HL-60/S4 treated with phorbol 12-myristate 13-acetate at 8.2 ng/mL for 4 days and 3 days (cell line): Measurements from ENCODE around the gene JAZF1.

ENCODE experiments used
- in situ Hi-C: fragments of 300-500 bp; cut with MboI; formaldehyde crosslinking; loops from 2 replicates; pipeline ENCODE4 v1.15.0; 2022; ENCODE audit warnings: low sequenced_read_pairs

The JAZF1 gene

DNA sequence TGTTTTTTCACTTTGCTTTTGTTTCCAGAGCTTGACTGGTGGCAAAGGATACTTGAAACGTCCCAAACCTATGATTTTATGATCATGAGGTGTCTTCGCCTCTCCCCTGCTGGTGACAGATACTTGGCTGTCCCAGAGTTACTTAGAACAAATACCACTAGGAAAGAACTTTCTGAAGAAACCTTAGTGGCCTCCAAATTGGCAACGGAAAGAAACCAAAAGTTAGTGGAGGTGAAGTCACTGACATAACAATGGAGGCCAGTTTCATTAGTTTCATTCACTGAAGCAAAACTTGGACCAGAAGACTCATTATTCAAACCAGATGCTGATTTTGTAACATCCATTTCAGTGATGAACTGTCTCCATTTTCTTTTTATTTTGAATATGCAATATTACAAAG lies 68.6 kb downstream of the JAZF1 start:
- in situ Hi-C loops: no loop called here

DNA sequence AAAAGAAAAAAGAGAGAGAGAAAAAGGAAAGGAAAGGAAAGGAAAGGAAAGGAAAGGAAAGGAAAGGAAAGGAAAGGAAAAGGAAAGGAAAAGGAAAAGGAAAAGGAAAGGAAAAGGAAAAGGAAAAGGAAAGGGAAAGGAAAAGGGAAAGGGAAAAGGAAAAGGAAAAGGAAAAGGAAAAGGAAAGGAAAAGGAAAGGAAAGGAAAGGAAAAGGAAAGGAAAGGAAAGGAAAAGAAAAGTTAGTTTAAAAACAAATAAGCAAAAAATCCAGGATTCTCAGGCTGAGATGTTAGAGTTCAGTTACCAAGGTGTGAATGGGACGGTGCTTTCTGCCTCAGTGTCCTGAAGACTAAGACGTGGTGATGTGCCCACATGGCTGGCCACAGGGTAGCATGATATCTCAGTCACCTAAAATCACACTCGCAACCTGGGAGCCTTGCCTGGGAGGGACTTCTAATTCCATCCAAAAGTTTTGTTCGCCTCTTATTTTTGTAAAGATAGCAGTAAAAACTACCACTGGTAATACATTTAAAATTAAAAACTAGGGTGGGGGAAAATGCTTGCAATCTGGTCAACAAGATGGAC lies 70.1 kb downstream of the JAZF1 start:
- in situ Hi-C loops: no loop called here

DNA sequence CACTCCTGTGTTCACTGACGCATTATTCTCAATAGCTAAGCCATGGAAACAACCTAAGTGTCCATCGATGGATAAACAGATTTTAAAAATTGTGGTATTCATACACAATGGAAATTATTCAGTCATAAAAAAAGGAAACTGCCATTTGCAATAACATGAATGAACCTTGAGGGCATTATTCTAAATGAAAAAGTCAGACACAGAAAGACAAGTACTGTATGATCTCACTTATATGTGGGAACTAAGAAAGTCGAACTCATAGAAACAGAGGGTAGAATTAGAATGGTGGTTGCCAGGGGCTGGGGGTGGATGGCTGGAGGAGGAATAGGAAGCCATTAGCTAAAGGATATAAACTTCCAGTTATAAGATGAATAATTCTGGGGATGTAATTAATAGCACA lies 71.8 kb downstream of the JAZF1 start:
- in situ Hi-C loops: no loop called here

DNA sequence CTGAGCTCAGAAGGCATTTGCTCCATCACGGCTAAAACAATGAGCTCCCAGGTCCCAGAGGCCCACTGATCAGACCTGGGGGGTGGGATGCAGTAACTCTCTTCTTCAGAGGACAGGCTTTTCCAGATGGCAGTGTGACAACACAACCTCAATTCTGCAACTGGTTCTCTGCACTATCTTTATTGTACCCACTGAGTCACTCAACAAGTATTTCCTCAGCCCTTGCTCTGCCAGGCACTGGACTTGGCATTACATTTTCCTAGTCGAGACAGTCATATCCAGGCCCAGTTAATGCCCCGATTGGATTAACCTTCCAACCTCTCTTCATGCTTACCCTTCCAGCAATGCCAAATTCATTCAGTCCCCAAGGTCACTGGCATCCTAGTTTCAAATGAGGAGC lies 72.6 kb downstream of the JAZF1 start:
- in situ Hi-C loops: no loop called here

DNA sequence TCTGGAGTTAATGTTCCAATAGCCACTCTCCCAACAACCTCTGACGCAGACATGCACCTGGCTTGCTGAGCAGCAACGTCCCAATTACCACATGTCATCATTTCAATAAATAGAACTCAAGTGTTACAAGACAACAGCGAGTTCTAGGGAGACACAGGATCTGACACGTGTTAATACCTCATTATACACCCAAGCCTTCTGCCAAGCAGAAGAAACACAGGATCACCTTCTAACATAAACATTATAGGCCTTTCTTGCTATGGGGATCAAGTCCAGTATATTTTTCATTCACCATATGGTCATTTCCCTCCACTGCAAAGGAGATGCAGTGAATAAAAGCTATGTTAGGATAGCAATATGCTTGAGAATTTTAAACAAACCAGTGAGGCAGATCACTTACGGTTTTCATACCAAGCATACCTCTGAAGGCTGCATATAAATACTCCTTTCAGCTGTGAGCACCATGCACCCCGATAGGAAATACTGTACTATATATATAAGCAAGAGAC lies 74.2 kb downstream of the JAZF1 start:
- in situ Hi-C loops: no loop called here

DNA sequence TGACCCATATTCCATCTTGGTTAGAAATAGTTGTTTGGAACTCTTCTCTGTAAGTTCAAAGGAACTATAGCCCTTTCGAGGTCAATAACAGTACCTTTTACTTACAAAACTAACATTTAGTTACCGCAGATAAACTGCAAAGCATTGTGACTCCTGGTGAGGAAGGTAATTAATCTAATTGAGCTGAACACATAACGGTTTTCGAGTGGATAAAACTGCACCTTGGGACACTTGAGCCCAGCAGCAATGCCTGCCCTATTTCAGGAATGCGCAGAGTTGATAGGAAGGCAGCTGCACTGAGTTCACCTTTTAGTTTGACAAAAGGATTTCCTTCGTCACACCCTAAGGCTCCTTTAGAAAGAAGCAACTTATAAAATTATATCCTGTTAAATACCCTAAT lies 75.4 kb downstream of the JAZF1 start:
- in situ Hi-C loops: no loop called here

DNA sequence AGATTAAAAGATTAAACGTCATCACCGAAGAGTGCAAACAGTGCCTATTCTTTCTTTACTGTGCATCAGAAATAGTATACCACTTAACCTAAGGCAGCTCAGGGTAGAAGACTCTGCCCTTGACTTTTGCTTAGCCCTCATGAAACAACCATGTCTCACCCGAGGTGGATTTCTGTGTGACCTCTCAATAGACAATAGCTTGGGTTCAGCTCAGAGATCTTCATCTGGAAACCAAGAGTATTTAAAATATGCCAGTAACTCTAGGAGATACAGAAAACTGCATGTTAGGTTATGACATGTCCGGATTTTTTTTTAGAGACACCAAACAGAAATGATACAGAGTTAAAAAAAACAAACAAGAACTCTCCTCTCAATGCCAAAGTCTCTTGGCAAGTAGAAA lies 75.8 kb downstream of the JAZF1 start:
- in situ Hi-C loops: no loop called here

DNA sequence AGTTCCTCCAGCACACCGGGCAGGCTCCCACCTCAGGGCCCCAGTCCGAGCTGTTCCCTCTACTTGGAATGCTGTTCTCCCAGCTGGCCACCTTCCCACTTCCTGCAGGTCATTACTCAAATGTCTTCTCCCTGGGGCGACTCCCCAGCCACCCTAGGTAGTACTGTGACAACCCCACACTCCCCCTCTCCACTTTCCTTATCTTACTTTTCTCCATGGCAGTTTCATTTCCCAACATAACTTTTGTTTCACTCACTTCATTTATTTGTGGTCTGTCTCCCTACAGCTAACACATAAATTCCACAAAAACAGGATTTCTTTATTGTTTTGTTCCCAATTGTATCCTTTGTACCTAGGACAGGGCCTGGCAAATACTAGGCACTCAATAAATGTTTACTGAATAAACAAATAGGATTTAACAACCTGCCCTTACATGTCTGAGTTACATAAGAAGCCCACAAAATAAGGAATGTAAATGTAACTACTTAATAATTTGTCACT lies 76.5 kb downstream of the JAZF1 start:
- in situ Hi-C loops: no loop called here

DNA sequence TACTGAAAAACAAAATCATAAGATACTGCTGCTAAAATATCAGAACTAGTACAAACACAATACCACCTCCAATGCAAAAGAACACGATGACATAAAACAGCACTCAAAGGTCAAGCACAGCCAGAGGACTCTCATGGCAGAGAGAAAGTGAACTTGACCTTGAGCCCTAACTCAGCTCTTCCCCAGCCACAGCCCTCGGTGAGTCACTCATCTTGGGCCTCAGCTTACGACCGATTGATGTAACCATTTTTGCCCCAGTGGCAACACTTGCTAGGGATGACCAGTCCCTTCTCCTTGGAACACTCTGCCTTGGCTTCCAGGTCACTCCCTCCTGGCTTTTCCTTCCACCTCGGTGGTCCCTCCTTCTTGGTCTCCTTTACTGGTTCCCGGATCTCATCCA lies 77.8 kb downstream of the JAZF1 start:
- in situ Hi-C loops: no loop called here

DNA sequence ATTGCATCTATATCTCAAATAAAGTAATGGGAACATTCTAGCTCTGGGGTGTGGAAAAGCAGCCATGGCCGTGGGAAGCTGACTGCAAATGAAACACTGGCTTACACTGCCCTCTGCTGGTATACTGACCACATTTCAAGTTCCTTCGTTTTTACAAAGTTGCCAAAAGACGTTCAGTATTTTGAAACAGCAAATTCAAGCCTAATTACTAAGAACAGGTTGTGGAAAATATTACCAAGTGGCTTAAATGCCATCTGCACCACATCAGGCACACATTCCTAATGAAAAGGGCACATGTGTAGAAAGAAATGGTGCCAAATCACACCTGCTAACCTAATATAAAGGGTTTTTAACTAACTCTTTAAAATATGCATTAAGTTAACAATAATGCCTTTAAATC lies 83.9 kb downstream of the JAZF1 start:
- in situ Hi-C loops: no loop called here

DNA sequence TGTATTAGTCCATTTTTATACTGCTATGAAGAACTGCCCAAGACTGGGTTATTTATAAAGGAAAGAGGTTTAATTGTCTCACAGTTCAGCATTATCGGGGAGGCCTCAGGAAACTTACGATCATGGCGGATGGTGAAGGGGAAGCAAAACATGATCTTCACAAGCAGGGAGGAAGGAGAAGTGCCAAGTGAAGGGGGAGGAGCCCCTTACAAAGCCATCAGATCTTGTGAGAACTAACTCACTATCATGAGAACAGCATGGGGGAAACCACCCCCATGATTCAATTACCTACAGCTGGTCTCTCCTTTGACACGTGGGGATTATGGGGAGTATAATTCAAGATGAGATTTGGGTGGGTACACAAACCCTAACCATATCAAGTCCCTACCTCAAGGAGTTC lies 85.4 kb downstream of the JAZF1 start:
- in situ Hi-C loops: no loop called here

DNA sequence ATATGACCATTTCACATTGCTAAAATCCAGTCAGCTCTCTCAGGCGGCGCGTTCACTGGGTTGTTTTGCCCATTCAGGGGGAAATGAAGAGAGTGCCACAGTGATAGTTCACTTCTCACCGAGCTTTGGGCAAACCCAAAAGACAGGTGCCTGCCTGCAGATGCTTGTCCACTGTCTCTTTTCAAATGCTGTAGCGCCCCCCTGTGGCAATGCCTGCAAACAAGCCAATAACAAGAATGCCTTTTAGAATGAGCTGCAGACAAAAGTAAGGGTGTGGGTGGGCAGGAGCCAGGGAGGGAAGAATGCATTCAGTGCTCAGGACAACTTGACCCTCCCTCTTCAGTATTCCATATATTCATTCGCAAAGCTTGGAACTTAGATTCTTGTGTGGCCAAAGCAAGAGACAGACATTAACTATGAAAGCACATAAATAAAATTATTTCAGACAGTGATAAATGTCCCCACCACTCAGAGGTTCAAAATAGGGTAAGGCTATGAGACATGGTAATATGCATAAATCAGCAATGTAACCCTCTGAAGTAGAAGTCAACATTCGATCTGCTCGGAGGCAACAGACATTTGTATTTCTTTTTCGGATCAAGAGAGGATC lies 86.9 kb downstream of the JAZF1 start:
- in situ Hi-C loops: no loop called here

DNA sequence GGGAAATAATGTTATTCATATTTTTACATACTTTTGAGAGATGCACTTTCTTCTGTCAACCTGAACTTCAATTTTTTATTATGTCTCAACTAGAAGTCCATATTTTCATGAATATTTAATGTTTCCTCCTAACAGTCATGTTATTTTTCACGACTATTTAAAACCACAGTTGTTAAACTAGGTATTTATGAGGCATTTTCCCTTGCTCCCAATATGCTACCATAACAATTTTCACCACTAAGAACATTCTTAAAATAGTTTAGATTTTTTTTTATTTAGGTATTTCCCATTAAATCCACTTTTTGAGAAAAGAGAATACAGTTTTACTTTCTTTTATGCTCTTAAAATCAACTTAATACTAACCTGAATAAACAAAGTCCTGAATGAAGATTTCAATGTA lies 89.4 kb downstream of the JAZF1 start:
- in situ Hi-C loops: no loop called here

DNA sequence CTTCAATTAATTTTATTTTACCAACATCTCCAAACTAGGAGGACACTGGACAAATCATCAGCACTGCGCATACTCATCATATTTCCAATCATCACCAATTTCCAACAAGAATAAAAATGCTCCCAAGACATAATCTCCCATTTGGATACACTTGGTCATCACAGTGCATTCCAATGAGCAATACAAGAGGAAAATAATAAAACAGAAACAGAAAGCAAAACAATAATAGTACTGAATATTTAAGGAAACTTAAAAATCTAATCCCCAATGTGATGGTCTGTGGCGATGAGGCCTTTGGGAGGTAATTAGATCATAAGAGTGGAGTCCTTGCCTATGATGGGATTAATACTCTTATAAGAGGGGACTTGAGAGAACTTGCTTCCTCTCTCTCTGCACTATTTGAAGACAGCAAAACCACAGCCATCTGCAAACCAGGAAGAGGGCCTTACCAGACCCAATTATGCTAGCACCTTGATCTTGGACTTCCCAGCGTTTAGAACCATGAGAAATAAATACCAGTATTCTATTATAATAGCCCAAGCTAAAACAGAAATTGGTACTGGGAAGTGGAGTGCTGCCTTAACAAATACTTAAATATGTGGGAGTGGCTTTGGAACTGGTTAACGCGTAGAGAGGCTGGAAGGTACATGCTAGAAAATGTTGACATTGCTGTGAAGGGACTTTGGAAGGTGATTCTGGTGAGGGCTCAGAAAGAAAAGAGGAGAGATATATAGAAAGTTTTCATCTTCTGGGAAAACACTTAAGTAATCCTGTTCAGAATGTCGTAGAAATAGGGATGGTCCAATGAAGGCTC lies 91.5 kb downstream of the JAZF1 start:
- in situ Hi-C loops: no loop called here

DNA sequence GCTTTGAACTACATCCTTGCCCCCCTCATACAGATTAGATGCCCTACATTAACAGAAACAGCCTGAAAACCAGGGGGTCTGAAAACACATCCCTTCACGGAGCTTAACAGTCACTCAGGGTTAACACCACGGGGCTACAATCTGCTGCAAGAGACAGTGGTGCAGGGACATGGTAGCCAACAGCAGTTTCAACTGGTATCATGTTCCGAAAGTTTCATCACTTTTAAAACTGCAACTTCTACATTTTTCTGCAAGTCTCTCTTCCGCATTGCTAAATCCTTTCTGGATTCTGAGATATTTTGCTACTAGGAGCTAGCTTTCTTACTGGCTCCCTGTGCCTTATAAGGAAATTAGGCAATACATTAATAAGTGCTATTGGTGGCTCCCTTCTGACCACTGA lies 92.6 kb downstream of the JAZF1 start:
- in situ Hi-C loops: no loop called here

DNA sequence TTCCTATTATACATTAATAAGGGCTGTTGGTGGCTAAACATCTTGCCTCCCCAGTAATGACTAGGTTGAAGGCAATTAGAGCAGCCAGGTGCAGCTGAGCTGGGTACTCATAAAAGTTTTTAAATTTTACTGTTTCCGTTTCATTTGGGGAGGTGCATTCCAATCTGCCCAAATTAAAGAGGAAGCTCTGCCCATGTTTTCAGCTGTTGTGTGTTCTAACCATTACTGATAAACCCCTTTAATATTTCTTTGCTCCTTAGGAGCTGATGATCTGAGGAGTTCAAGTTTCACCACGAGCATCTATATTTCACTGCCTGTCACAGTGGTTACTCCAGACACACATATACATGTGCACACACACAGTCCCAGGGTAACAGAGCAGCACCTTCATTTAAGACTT lies 94.4 kb downstream of the JAZF1 start:
- in situ Hi-C loops: no loop called here

DNA sequence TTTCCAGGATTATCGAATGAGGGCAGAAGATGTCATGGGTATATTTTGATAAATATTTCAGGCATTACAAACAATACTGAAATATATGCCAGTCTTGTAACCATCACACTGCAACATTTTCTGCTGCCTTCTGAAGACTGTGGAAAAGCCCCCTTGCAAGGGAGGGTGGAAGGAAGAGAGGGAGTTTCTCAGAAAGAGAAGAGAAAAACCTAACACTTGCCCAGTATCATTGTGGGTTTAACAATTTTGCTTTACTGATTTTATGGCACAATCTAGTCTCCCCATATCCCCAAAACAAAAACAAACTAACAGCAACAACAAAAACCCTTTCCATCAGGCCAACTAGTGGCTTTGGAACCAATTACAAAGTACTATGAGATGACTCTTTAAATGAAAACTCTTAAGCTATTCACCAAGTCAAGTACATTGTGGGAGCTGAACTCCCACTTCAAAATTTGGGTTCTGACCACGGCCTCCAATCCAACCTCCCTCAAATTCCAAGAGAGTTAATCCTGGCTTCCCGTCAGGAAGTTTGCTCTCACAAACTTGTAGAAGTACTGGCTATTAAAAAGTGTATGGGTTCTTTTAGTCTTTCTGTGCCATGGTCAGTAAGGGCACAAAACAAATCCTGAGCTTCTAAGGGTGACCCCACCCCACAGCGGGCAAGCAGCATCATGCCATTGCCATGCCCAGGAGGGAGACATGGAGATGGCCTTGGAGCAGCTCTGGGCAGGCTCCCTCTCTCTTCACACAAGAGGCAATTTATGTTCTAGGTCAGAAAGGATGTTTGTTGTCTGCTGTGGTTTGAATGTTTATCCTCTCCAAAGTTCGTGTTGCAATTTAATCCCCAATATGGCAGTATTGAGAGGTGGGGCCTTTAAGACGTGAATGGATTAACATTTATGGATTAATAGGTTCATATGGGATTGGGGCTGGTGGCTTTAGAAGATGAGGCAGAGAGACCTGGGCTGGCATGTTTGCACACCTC lies 96.3 kb downstream of the JAZF1 start:
- in situ Hi-C loops: no loop called here

DNA sequence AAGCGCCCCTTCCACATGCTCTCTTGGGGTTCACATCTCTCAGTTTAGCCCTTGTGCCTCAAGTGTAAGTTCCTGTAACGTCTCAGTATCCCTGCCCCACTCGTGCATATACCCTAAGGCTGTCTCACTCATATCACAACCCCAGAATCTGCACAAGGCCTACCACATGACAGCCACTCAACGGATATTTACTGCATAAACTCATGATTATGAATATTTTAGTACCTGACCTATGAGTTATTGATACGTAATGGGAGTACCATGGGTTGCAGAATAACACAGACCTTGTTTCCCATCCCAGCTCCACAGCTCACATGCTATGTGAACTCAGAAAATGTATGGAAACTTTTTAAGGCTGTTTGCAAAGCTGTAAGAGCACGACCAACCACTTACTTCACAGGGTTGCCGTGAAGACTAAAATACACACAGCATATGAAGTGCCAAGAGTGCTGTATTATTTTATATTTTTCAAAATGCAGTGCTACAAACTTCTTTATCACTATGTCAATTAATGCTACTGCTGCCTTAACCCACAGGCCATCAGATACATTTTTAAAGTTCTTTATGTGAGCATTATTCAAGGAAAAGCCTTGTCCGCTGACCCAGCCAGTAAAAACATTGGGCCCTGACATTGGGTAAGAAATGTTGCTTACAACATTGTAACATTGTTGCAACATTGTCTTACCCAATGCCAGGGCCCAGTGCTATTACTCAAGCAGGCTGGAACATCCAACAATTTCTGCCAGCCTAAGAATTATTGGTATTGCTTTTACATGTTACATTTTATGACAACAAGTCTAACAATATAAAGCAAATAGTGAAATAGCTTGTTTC lies 97.2 kb downstream of the JAZF1 start:
- in situ Hi-C loops: no loop called here

DNA sequence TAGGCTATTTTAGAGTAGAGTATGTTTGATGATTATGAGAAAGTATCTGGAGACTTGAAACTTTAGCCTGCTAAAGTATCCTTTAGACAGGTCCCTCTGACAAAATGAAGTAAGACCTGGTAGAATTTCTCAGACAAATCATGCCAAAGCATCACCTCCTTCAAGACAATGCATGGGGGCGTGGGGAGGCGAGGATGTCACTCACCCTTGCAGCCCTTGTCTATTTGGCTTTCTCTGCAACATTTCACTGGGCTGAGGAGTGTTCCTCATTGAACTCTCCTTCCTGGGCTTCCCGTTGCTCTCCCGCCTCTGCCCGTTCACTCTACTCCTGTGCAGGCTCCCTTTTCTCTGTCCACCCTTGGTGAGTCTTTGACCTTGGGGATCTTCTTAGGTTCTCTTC lies 98.5 kb downstream of the JAZF1 start:
- in situ Hi-C loops: no loop called here

DNA sequence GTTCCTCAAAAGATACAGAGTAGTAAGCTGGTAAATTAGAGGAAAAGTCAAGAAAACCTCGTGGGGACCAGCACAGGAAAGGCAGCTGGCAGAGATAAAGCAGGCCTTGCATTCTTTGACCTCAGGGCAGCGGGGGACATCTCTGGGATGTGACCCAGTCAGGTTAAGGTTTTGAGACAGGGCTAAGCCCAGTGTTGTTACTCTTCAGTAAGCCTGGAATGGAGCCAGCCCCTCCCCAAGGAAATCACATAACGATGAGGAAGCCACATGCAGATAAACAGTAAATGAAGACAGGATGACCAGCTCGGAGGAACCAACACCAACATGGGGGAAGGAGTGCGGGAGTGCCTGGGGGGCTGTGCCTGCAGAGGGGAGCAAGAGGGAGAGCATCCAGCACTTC lies 99.6 kb downstream of the JAZF1 start:
- in situ Hi-C loops: no loop called here
